DMS79 (cell line): Measurements from ENCODE around the gene KLRF1.
"Not testable (repeated sequence)": the region's sequence is repeated elsewhere in the genome, so short reads cannot be mapped to it uniquely, and the experiment has no call there.

Experiments
- DNase-seq: peaks from one replicate; lab custom pipeline; 2025; lab: John Stamatoyannopoulos, UW

KLRF1 gene

GRCh38 chr12:9870286-9870866 is 43.1 kb downstream of the KLRF1 start:
- no peak for DNase-seq

- DNase-seq, result no peak
Observed at GRCh38 chr12:9872162-9872561, 44.9 kb downstream of the KLRF1 start.

GRCh38 chr12:9872742-9873141 is 45.5 kb downstream of the KLRF1 start:
- no peak for DNase-seq

GRCh38 chr12:9876120-9876519 is 48.8 kb downstream of the KLRF1 start:
- DNase-seq, result not testable (repeated sequence)

GRCh38 chr12:9880532-9881078 is 53.3 kb downstream of the KLRF1 start:
- no peak for DNase-seq

- DNase-seq, result no peak
Observed at GRCh38 chr12:9881246-9881645, 54.0 kb downstream of the KLRF1 start, which contains the start of gene KLRF2. KLRF2 (plus strand) TSS chr12:9881489; CDS start chr12:9881596, 107 bp downstream.

- DNase-seq, result no peak
Observed at GRCh38 chr12:9881988-9882387, 54.7 kb downstream of the KLRF1 start.

GRCh38 chr12:9883175-9883574 is 55.9 kb downstream of the KLRF1 start:
- DNase-seq, result no peak

- no peak for DNase-seq
Observed at GRCh38 chr12:9888665-9889273, 61.5 kb downstream of the KLRF1 start.
